ENCODE data around the gene ETV2. TPM values are rescaled to one million over a fixed set of nuclear protein-coding genes. Genes with fewer than 3 reads are reported as not detected.
"Not testable (repeated sequence)": the region's sequence is repeated elsewhere in the genome, so short reads cannot be mapped to it uniquely, and the experiment has no call there.

Gene ETV2
- total RNA-seq, 2 donors from 2014 or later = 0.74 to 0.81 TPM

DNA sequence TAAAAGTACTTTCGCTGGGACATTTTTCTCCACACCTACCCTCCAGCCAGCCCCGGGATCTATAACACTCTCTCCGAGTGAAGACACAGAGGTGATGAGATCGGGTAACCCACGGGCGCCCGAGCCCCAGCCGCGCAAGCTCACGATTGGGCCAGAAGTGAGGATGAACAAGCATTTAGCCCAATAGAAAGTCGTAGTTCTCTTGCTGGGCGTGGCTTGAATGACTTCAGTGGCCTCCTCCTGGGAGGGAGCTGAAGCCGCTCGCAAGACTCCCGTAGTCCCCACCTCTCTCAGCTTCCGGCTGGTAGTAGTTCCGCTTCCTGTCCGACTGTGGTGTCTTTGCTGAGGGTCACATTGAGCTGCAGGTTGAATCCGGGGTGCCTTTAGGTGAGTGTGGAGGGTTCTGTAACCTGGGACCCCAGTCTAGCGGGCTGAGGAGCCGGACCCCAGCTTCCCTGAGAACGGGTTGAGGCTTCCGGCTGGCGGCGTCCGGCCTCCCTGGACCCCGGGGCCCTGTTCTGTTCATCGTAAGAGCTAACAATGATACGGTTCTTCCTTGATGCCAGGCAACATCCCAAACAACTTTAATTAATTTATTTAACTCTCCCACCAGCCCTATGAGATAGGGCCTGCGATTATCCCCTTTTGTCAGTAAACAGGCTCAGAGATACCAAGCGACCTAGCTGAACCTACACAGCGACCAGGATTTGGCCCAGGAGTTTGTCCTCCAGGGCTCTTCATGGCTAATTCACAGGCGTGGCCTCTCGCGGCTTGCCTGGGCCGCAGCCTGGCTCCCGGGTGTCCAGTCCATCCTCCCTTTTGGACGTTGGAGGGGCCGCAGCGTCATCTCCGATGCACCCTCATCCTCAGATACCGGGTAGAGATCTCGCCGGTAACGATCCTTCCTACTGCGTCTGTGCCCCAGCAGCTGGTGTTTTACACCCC lies 6.7 kb downstream of the ETV2 start, which contains the start of gene COX6B1:
TSS of gene COX6B1 (plus strand) at position 307 of the 945 bp plus-strand sequence. CDS start 2,921 bp downstream, outside the sequence.
- intact Hi-C loops (cut with DNase I) = no loop called here
- peak; percentile 97 for DNase-seq (ENCODE audit: low spot score)

- DNase-seq (ENCODE audit: low spot score) = no peak
- intact Hi-C loops (cut with DNase I) = no loop called here
Observed at GRCh38 chr19:35650581-35650980, 9.0 kb downstream of the ETV2 start.

GRCh38 chr19:35654828-35655227 lies 13.3 kb downstream of the ETV2 start:
- intact Hi-C loops (cut with DNase I); DNase-seq (ENCODE audit: low spot score): not testable (repeated sequence)

GRCh38 chr19:35655600-35655999 lies 14.1 kb downstream of the ETV2 start:
- DNase-seq (ENCODE audit: low spot score) = no peak
- intact Hi-C loops (cut with DNase I) = no loop called here

DNA sequence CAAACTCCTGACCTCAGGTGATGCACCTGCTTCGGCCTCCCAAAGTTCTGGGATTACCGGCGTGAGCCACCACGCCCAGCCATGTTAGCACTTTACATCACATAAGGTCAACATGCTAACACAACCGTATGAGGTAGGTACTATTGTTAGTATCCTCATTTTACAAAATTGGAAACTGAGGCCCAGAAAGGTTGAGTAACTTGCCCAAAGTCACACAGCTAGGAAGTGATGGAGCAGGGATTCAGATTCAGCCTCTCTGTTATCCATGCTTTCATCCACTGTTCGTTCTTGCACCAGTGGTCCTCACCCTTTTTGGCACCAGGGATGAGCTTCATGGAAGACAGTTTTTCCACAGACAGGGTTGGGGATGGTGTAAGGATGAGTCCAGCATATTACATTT lies 15.2 kb downstream of the ETV2 start:
- DNase-seq (ENCODE audit: low spot score) = no peak
- intact Hi-C loops (cut with DNase I) = no loop called here

DNA sequence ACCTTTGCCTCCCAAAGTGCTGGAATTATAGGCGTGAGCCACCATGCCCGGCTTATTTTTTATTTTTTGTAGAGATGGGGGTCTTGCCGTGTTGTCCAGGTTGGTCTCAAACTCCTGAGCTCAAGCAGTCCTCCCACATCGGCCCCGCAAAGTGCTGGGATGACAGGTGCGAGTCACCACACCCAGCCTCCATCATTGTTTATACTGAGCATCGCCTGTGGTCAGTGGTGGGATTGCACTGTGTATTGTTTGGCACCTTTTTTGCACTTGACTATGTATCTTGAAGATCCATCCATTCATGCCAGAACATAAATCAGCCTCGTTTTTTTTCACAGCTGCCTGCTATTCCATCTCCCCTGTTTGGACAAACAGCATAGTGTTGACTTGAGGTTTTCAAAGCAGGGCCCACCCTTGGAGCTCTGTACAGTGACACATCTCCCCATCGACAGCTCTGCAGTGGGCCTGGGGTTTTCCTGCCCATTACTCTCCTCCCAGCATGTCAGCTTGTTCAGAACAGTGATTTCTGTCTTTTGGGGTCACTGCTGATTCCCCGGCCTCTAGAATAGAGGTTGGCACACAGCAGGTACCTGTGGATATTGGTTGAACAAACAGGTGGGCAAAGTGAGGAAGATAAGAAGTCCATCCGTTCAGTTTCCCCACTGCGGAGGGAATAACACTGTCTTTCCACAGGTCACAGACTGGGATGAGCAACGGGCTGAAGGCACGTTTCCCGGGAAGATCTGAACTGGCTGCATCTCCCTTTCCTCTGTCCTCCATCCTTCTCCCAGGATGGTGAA lies 16.6 kb downstream of the ETV2 start:
- intact Hi-C loops (cut with DNase I) = no loop called here

DNA sequence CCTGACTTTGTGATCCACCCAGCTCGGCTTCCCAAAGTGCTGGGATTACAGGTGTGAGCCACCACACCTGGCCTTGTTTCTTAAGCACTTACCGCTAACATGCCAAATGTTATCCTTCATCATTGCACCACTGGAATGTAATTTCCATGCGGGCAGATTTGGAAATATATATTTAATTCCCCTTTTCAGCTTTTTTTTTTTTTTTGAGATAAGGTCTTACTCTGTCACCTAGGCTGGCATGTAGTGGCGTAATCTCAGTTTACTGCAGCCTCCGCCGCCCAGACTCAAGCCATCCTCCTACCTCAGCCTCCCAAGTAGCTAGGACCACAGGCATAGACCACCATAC lies 20.4 kb downstream of the ETV2 start:
- intact Hi-C loops (cut with DNase I) = no loop called here
- DNase-seq (ENCODE audit: low spot score) = no peak

More for the DNA sequence above, 16.6 kb downstream of the ETV2 start:
- no peak for DNase-seq (ENCODE audit: low spot score)

DNA sequence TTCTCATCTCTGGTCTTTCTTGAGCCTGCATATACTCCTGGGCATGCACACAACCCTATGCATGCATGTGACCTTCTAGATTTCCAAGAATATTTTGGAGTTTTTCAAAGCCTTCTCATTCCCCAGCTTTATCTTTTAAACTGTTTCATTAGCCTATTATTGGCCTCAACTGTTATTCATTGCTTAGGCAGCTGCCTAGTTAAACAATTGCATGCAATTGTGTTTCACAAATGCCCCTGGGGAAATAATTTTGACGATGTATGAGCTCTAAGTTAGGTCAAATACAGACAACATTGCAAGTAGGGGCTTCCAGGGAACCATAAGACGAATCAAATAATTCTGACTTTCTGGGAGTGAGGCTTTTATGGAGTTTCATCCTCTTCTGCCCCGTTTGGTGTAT lies 22.4 kb downstream of the ETV2 start:
- no peak for DNase-seq (ENCODE audit: low spot score)
- intact Hi-C loops (cut with DNase I) = no loop called here

GRCh38 chr19:35665157-35665556 lies 23.6 kb downstream of the ETV2 start:
- DNase-seq (ENCODE audit: low spot score) = no peak
- intact Hi-C loops (cut with DNase I) = no loop called here

- no peak for DNase-seq (ENCODE audit: low spot score)
- intact Hi-C loops (cut with DNase I) = no loop called here
Observed at GRCh38 chr19:35665604-35666003, 24.1 kb downstream of the ETV2 start.

DNA sequence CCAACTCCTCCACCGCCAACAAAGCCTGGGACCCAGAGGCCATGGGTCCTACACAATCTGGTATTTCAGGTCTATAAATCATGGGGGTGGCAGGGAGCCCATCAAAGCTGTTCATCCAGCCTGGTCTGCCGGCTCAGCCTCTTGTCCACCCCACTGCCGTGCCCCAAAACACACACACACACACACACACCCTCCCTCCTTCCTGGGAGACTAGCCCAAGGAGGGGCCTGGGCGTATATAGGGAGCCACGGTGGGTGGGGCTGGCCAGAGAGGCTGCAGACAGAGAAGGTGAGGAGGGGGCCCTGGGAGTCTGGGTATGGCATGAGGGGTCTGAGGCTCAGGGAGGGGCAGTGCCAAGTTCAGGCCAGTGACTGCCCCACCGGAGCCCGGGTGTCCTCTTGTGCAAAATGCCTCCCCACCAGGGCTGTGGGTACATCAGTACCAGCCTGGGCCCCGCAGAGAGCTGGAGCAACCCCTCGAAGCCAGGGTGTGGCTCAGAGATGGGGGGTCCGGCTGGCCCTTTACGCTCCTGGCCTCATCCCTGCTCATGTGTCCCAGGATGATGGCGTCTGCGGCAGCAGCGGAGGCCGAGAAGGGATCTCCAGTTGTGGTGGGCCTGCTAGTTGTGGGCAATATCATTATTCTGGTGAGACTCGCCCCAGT lies 24.8 kb downstream of the ETV2 start, which contains the start of gene UPK1A:
TSS of gene UPK1A (plus strand) at position 267 of the 663 bp plus-strand sequence. CDS start at position 563, 296 bp downstream.
- DNase-seq (ENCODE audit: low spot score) = no peak
- intact Hi-C loops (cut with DNase I) = no loop called here

DNA sequence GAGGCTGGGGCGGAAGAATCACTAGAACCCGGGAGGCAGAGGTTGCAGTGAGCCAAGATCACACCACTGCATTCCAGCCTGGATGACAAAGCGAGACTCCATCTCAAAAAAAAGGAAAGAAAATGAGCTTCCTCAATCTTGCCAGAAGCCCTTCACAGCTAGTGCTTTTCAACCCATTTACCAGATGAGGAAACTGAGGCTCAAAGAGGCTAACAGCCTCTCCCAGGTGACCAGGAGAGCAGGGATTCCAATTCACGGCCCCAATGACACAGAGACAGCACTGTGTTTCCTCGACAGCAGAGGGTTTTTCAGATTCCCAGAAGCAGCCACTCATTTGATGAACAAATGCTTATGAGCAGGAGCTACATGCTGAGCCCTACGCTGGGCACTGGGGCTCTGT lies 28.0 kb downstream of the ETV2 start:
- intact Hi-C loops (cut with DNase I) = no loop called here
- no peak for DNase-seq (ENCODE audit: low spot score)

DNA sequence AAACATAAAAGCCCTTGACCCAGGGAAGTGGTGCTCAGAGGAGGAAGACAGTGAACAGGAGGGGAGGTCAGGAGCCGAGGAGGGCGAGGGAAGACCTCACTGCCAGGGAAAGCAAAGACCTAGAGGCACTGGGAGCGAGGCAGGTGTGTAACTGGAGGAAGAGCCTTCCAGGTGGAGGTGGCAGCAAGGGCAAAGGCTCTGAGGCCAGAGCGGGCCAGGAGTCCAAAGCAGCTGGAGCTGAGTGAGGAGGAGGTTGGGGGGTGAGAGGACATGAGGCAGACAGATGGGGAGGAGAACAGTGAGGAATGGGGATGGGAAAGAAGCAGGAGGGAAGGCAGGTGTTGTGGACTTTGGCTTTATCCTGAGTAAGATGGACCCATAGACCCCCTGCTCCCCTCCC lies 28.4 kb downstream of the ETV2 start:
- no peak for DNase-seq (ENCODE audit: low spot score)
- intact Hi-C loops (cut with DNase I) = no loop called here

DNA sequence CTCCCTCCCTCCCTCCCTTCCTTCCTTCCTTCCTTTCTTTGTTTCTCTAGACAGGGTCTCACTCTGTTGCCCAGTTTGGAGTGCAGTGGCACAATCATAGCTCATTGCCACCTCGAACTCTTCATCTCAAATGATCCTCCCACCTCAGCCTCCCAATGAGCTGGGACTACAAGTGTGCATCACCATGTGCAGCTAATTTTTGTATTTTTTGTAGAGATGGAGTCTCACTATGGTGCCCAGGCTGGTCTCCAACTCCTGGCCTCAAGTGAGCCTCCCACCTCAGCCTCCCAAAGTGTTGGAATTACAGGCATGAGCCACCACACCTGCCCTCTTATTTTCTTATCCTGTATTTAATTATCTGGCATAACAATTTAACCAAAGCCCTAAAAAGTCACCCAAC lies 29.1 kb downstream of the ETV2 start:
- DNase-seq (ENCODE audit: low spot score) = no peak
- intact Hi-C loops (cut with DNase I) = no loop called here

DNA sequence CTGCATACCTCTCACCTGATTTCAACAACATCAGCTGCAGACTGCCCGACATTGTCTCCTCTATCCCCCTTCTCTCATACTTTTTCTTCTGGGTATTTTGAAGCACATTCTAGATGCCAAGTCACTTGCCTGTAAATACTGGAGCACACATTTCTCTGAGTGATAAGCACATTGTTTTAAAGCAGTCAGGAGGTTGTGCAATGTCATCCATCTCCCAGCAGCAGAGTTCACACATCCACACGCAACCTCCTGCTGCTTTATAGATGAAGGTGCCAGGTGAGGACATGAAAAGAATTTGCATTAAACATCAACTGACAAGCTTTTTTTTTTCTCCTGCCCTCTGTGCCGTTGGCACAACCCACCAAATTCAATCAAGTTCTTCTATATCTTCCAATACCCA lies 30.3 kb downstream of the ETV2 start:
- no peak for DNase-seq (ENCODE audit: low spot score)
- intact Hi-C loops (cut with DNase I) = no loop called here

DNA sequence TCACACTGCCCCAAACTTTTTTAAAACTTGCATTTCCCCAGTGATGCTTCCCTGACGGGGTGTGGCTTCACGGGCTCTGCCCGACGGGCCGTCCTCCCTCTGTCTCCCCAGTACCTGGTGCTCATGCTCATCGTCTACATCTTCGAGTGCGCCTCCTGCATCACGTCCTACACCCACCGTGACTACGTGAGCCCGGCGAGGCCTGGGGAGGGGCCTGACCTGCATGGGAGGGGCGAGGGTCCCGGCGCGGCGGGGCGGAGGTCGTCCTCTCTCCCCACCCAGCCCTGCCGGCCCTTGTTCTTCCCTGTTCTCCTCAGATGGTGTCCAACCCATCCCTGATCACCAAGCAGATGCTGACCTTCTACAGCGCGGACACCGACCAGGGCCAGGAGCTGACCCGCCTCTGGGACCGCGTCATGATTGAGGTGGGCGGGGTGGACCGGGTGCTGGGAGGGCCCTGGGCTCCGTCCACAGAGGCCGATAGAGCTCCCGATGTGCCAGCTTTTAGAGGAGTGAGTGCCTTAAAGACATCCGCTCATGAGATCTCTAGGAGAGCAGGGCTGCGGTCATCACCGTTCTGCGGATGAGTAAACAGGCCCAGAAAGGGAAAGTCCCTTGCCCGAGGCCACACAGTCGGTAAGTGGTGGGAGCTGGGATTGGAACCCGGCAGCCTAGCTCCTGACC lies 31.7 kb downstream of the ETV2 start:
- intact Hi-C loops (cut with DNase I) = no loop called here
- DNase-seq (ENCODE audit: low spot score) = no peak

- no peak for DNase-seq (ENCODE audit: low spot score)
- intact Hi-C loops (cut with DNase I) = loop anchor here in 1 of 2 donors (5.0 kb wide), 1 partner anchor 118 kb away; no protein-coding TSS in a partner anchor
Observed at GRCh38 chr19:35675589-35676140, 34.1 kb downstream of the ETV2 start.

DNA sequence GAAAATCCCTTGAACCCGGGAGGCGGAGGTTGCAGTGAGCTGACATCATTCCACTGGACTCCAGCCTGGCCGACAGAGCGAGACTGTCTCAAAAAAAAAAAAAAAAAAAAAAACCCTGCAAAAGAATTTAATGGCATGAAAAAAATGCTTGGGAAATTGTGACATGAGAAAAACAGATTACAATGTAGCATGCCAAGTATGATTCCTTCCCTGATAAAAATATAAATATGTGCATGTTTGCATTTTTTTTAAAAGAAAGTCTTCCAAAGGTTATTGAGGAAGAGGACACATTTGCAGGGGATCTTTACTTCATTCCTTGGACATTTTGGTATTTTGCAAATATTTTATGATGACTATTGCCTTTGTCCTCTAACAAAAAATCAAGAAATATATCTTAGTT lies 48.3 kb downstream of the ETV2 start:
- intact Hi-C loops (cut with DNase I) = no loop called here
- no peak for DNase-seq (ENCODE audit: low spot score)

DNA sequence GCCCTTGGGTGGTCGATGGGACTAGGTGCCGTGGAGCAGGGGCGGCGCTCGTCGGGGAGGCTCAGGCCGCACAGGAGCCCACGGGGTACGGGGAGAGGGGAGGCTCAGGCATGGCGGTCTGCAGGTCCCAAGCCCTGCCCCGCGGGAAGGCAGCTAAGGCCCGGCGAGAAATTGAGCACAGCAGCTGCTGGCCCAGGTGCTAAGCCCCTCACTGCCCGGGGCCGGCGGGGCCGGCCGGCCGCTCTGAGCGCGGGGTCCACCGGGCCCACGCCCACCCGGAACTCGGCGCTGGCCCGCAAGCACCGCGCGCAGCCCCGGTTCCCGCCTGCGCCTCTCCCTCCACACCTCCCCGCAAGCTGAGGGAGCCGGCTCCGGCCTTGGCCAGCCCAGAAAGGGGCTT lies 49.6 kb downstream of the ETV2 start:
- intact Hi-C loops (cut with DNase I); DNase-seq (ENCODE audit: low spot score): not testable (repeated sequence)

Data from posterior vena cava (tissue), 2 donors.